H1 (cell line): Measurements from ENCODE around the gene VEGFC. TPM values are rescaled to one million over a fixed set of nuclear protein-coding genes. Genes with fewer than 3 reads are reported as not detected.

ENCODE experiments used
- CTCF ChIA-PET: fragments of 300-600 bp; sonication (Branson Sonifier 250); formaldehyde crosslinking; loops from one replicate; lab custom pipeline; 2021; ENCODE audit not compliant: partially characterized antibody; lab: Charles Lee
- POLR2A ChIA-PET: fragments of 300-600 bp; sonication (Branson Sonifier 250); formaldehyde crosslinking; loops from one replicate; lab custom pipeline; 2021; ENCODE audit warnings: inconsistent platforms; ENCODE audit not compliant: partially characterized antibody; lab: Charles Lee
- DNase-seq, 2 experiments: peaks; one replicate each; pipeline versions ENCODE4 v3.0.0 to v3.0.0-alpha.2; 2010 to 2022; ENCODE audit warnings: low spot score in 2 of 2, low read depth in 1 of 2, mixed read lengths in 1 of 2
- FAIRE-seq: peaks from 2 replicates; lab custom pipeline; 2011; peaks lifted over from hg19 to GRCh38; lab: Jason Lieb, UNC
- H2AFZ ChIP-seq: 2 replicates; pipeline ENCODE4 v1.8.1; 2012; ENCODE audit warnings: low read length, inconsistent platforms
- H2AK5ac ChIP-seq: 2 replicates; pipeline ENCODE4 v1.6.1; 2013; ENCODE audit warnings: low read depth, low read length
- H2BK120ac ChIP-seq: replicated peaks from 2 replicates; pipeline ENCODE3; 2013; ENCODE audit warnings: low read depth, low read length, inconsistent platforms
- H2BK12ac ChIP-seq: 2 replicates; pipeline ENCODE4 v1.6.1; 2013; ENCODE audit warnings: low read depth, low read length
- H2BK15ac ChIP-seq: 2 replicates; pipeline ENCODE4 v1.6.1; 2013; ENCODE audit warnings: low read length
- H2BK20ac ChIP-seq: 2 replicates; pipeline ENCODE4 v1.6.1; 2013; ENCODE audit warnings: low read length
- H2BK5ac ChIP-seq: 2 replicates; pipeline ENCODE4 v1.6.1; 2013; ENCODE audit warnings: low read depth, low read length
- H3K14ac ChIP-seq: 2 replicates; pipeline ENCODE4 v1.6.1; 2013; ENCODE audit warnings: inconsistent platforms; ENCODE audit not compliant: insufficient read length
- H3K18ac ChIP-seq: 2 replicates; pipeline ENCODE4 v1.6.1; 2013; ENCODE audit warnings: low read length; ENCODE audit errors: extremely low read depth
- H3K23ac ChIP-seq: 2 replicates; pipeline ENCODE4 v1.6.1; 2013; ENCODE audit warnings: inconsistent platforms; ENCODE audit not compliant: insufficient read length
- H3K23me2 ChIP-seq: 2 replicates; pipeline ENCODE4 v1.6.1; 2013; ENCODE audit warnings: low read depth, low read length
- H3K27ac ChIP-seq: 2 replicates; pipeline ENCODE4 v1.6.1; 2011; ENCODE audit warnings: low read depth, low read length, inconsistent platforms
- H3K27me3 ChIP-seq, 4 experiments: replicated peaks in 1 of 4; 1 replicate in 1 of 4; 2 replicates in 3 of 4; pipeline versions ENCODE4 v1.6.1 to v1.8.1; 2011 to 2013; ENCODE audit warnings: low read length in 3 of 4, mild to moderate bottlenecking in 3 of 4, inconsistent platforms in 2 of 4, mixed read lengths in 2 of 4, moderate library complexity in 1 of 4; ENCODE audit not compliant: control insufficient read depth in 3 of 4, insufficient read depth in 3 of 4; ENCODE audit errors: extremely low read depth in 1 of 4
- H3K36me3 ChIP-seq, 4 experiments: 2 replicates each; pipeline versions ENCODE4 v1.6.1 to v1.8.1; 2011 to 2013; ENCODE audit warnings: mild to moderate bottlenecking in 4 of 4, low read length in 3 of 4, moderate library complexity in 2 of 4, control low read depth in 1 of 4, inconsistent platforms in 1 of 4; ENCODE audit not compliant: insufficient read depth in 4 of 4, control insufficient read depth in 2 of 4
- H3K4ac ChIP-seq: replicated peaks from 2 replicates; pipeline ENCODE3; 2013; ENCODE audit warnings: low read length, low read depth, mixed read lengths, inconsistent platforms; ENCODE audit not compliant: insufficient read length
- H3K4me1 ChIP-seq, 4 experiments: replicated peaks in 1 of 4; 1 replicate in 1 of 4; 2 replicates in 3 of 4; pipeline versions ENCODE4 v1.6.1 to v1.8.1; 2011 to 2013; ENCODE audit warnings: low read length in 3 of 4, inconsistent platforms in 2 of 4, mixed read lengths in 1 of 4; ENCODE audit not compliant: insufficient read depth in 4 of 4, control insufficient read depth in 3 of 4
- H3K4me2 ChIP-seq, 2 experiments: 2 replicates each; pipeline versions ENCODE4 v1.6.1 to v1.8.1; 2011 to 2013; ENCODE audit warnings: low read depth in 2 of 2, low read length in 2 of 2, control low read depth in 1 of 2, inconsistent platforms in 1 of 2, mild to moderate bottlenecking in 1 of 2; ENCODE audit not compliant: insufficient read depth in 1 of 2
- H3K4me3 ChIP-seq, 4 experiments: fragments of 200-600, 300-600 bp in 1 of 4; sonication (generic), shearing (Covaris generic), sonication (Bioruptor Twin) in 1 of 4; 2 replicates each; pipeline versions ENCODE4 v1.5.1 to v1.8.1; 2011 to 2016; ENCODE audit warnings: low read length in 4 of 4, low read depth in 3 of 4, control low read depth in 2 of 4, inconsistent platforms in 2 of 4, mild to moderate bottlenecking in 2 of 4, mixed read lengths in 1 of 4, moderate library complexity in 1 of 4; ENCODE audit not compliant: insufficient read depth in 2 of 4; ENCODE audit errors: extremely low read depth in 1 of 4
- H3K56ac ChIP-seq: replicated peaks from 2 replicates; pipeline ENCODE3; 2013; ENCODE audit warnings: low read depth, mild to moderate bottlenecking, mixed read lengths, low read length, inconsistent platforms; ENCODE audit not compliant: insufficient read length
- H3K79me1 ChIP-seq: 2 replicates; pipeline ENCODE4 v1.6.1; 2013; ENCODE audit warnings: low read depth, low read length, control low read depth
- H3K79me2 ChIP-seq, 2 experiments: 2 replicates each; pipeline versions ENCODE4 v1.6.1 to v1.8.1; 2012 to 2013; ENCODE audit warnings: low read length in 2 of 2, mild to moderate bottlenecking in 2 of 2, inconsistent platforms in 1 of 2; ENCODE audit not compliant: insufficient read depth in 2 of 2, control insufficient read depth in 1 of 2
- H3K9ac ChIP-seq, 4 experiments: replicated peaks in 1 of 4; 1 replicate in 1 of 4; 2 replicates in 3 of 4; pipeline versions ENCODE4 v1.6.1 to v1.8.1; 2011 to 2013; ENCODE audit warnings: low read depth in 3 of 4, low read length in 3 of 4, control low read depth in 2 of 4, mild to moderate bottlenecking in 2 of 4, moderate library complexity in 2 of 4, inconsistent platforms in 1 of 4; ENCODE audit errors: extremely low read depth in 1 of 4
- H3K9me3 ChIP-seq, 2 experiments: 2 replicates each; pipeline versions ENCODE4 v1.6.1 to v1.8.1; 2012 to 2013; ENCODE audit warnings: mild to moderate bottlenecking in 2 of 2, moderate library complexity in 2 of 2, control low read depth in 1 of 2, inconsistent platforms in 1 of 2, low read depth in 1 of 2, low read length in 1 of 2, mixed read lengths in 1 of 2; ENCODE audit not compliant: insufficient read depth in 2 of 2
- H4K20me1 ChIP-seq, 2 experiments: replicated peaks in 1 of 2; 2 replicates each; pipeline versions ENCODE3 to v1.8.1; 2011 to 2013; ENCODE audit warnings: inconsistent platforms in 2 of 2, low read length in 2 of 2, mild to moderate bottlenecking in 1 of 2; ENCODE audit not compliant: insufficient read depth in 2 of 2, control insufficient read depth in 1 of 2
- H4K5ac ChIP-seq: 2 replicates; pipeline ENCODE4 v1.6.1; 2013; ENCODE audit warnings: low read length, low read depth, mixed read lengths, inconsistent platforms; ENCODE audit not compliant: insufficient read length
- H4K8ac ChIP-seq: 2 replicates; pipeline ENCODE4 v1.8.0; 2013; ENCODE audit warnings: mild to moderate bottlenecking, moderate library complexity, low read length, inconsistent platforms; ENCODE audit not compliant: insufficient read depth; ENCODE audit errors: extremely low read depth
- H4K91ac ChIP-seq: replicated peaks from 2 replicates; pipeline ENCODE3; 2013; ENCODE audit warnings: low read length, mixed read lengths, inconsistent platforms; ENCODE audit not compliant: insufficient read length
- ATF2 ChIP-seq: IDR thresholded peaks from 2 replicates; pipeline ENCODE4 v1.6.1; 2012; ENCODE audit warnings: low read length, inconsistent platforms
- ATF3 ChIP-seq: IDR thresholded peaks from 2 replicates; pipeline ENCODE4 v1.6.1; 2011; ENCODE audit warnings: low read depth, mild to moderate bottlenecking, low read length; ENCODE audit not compliant: insufficient read depth
- BRCA1 ChIP-seq: IDR thresholded peaks from 2 replicates; pipeline ENCODE4 v1.6.1; 2012; ENCODE audit warnings: low read depth, low read length, improper control_type of control experiment
- CBX5 ChIP-seq: fragments of 300-800, 300-1000 bp; sonication (generic); IDR thresholded peaks from 2 replicates; pipeline ENCODE4 v1.7.1; 2016; ENCODE audit warnings: antibody characterized with exemption, low read length, low read depth
- CHD1 ChIP-seq: IDR thresholded peaks from 2 replicates; pipeline ENCODE4 v1.6.1; 2012; ENCODE audit warnings: low read depth, low read length, improper control_type of control experiment
- CTBP2 ChIP-seq: IDR thresholded peaks from 2 replicates; pipeline ENCODE4 v1.7.0; 2011; ENCODE audit warnings: borderline replicate concordance, mild to moderate bottlenecking, moderate library complexity, mixed read lengths, low read length; ENCODE audit not compliant: insufficient read depth, insufficient read length
- EGR1 ChIP-seq: IDR thresholded peaks from 2 replicates; pipeline ENCODE4 v1.6.1; 2011; ENCODE audit warnings: low read depth, low read length, borderline replicate concordance
- JUN ChIP-seq: IDR thresholded peaks from 2 replicates; pipeline ENCODE4 v1.6.1; 2011; ENCODE audit warnings: low read depth, mild to moderate bottlenecking, improper control_type of control experiment, low read length
- KDM4A ChIP-seq: IDR thresholded peaks from one replicate; pipeline ENCODE4 v1.7.1; 2012; ENCODE audit warnings: low read depth, mild to moderate bottlenecking, moderate library complexity, low read length, inconsistent platforms; ENCODE audit not compliant: severe bottlenecking
- POLR2A ChIP-seq, 2 experiments: IDR thresholded peaks; 1 replicate in 1 of 2; 2 replicates in 1 of 2; pipeline ENCODE4 v1.6.1; 2011; ENCODE audit warnings: low read depth in 2 of 2, low read length in 2 of 2, mild to moderate bottlenecking in 2 of 2; ENCODE audit errors: control extremely low read depth in 1 of 2
- RXRA ChIP-seq: IDR thresholded peaks from 2 replicates; pipeline ENCODE4 v1.6.1; 2011; ENCODE audit warnings: low read depth, mild to moderate bottlenecking, low read length, moderate library complexity; ENCODE audit not compliant: insufficient read depth
- SP1 ChIP-seq: IDR thresholded peaks from 2 replicates; pipeline ENCODE4 v1.6.1; 2011; ENCODE audit warnings: low read depth, low read length
- ZNF274 ChIP-seq: IDR thresholded peaks from 2 replicates; pipeline ENCODE4 v1.7.0; 2012; ENCODE audit warnings: low read length, borderline replicate concordance; ENCODE audit errors: extremely low read depth
- WGBS, 2 experiments: shearing (Covaris generic) in 1 of 2; methylation state at CpG; one replicate each; pipeline versions ENCODE4 v1.1.6 to v1.1.7; 2013 to 2015; ENCODE audit warnings: low lambda C conversion rate in 2 of 2, mixed read lengths in 2 of 2, inconsistent platforms in 1 of 2, low coverage in 1 of 2, missing lambda C conversion rate in 1 of 2; ENCODE audit not compliant: insufficient replicate concordance in 2 of 2, insufficient coverage in 1 of 2, insufficient read length in 1 of 2; ENCODE audit errors: extremely low coverage in 1 of 2, missing lambda C conversion rate in 1 of 2; 5-methylcytosine and 5-hydroxymethylcytosine counted together
- polyA plus RNA-seq, 7 experiments: library from polyadenylated mRNA; depleted of rRNA in 3 of 7; stranded (reverse) in 5 of 7; unstranded in 2 of 7; fragments of >200 nt in 5 of 7; fragments of 200-250 nt in 2 of 7; gene quantifications; 1 replicate in 5 of 7; 2 replicates in 1 of 7; 4 replicates in 1 of 7; pipeline versions ENCODE4 v1.2.1 to v1.2.3, GENCODE V29; 2011 to 2013; ENCODE audit warnings: missing spikeins in 2 of 7, mixed read lengths in 2 of 7
- total RNA-seq: library from RNA; stranded (reverse); fragmentation: NEBNext Ultra II Directional; extraction: Animal tissue kit (Norgen Biotek cat#: 25700); gene quantifications from 2 replicates; pipeline ENCODE4 v1.2.1, GENCODE V29; 2021

VEGFC gene
- total and polyA plus RNA-seq, 2 of the 8 experiments (the other 6 are each of a cell fraction or from before 2014, with no cell fraction given) = 0.53 to 1.4 TPM

GRCh38 chr4:176782191-176782590 lies 10.5 kb downstream of the VEGFC start:
- Histone ChIP-seq H4K8ac (no peak overlapping the region), H3K23ac (no peak overlapping the region), H3K9ac (no peak overlapping the region), H3K36me3 (no peaks in the 10 kb centered on the region), H4K5ac (no peak overlapping the region), H2BK15ac (no peak overlapping the region), H3K4me2 (no peak overlapping the region), H4K91ac (no peak overlapping the region), H2AFZ (no peak overlapping the region), H3K79me1 (no peaks in the 10 kb centered on the region), H3K9me3 (no peaks in the 10 kb centered on the region), H3K18ac (no peak overlapping the region), H2BK20ac (no peak overlapping the region), H3K23me2 (no peaks in the 10 kb centered on the region), H3K27ac (no peak overlapping the region), H3K14ac (no peak overlapping the region), H3K79me2 (no peaks in the 10 kb centered on the region), H2BK5ac (no peak overlapping the region), H3K4ac (no peak overlapping the region), H2BK12ac (no peak overlapping the region), H2BK120ac (no peak overlapping the region), H3K27me3 (no peaks in the 10 kb centered on the region), H3K4me1 (0 out of 7 replicates have a peak, but pooled peaks cover 0 to 4% (median 0%) of the 10 kb centered on the region in 4 experiments), H2AK5ac (no peak overlapping the region), H3K4me3 (no peak overlapping the region), H3K56ac (no peak overlapping the region), H4K20me1 (no peaks in the 10 kb centered on the region)
- 78% methylated on average over 5 of the region's 5 CpGs; no CpG with 5 or more reads in 1 of the 2 experiments for WGBS, 2 experiments
- no peak for FAIRE-seq
- POLR2A ChIA-PET = no interaction called here
- DNase-seq = no peak
- TF ChIP-seq CTBP2 = no peak
- no peak for TF ChIP-seq RXRA
- no peak for TF ChIP-seq SP1
- no peak for TF ChIP-seq POLR2A (IDR thresholded peaks at IDR 0.05; ENCODE audit: control extremely low read depth in 1 of 2, low read depth in 2 of 2, low read length in 2 of 2)
- TF ChIP-seq KDM4A = no peak
- TF ChIP-seq JUN = no peak
- TF ChIP-seq EGR1 = no peak
- TF ChIP-seq ATF3 = no peak
- no peak for TF ChIP-seq BRCA1
- no peak for TF ChIP-seq ZNF274
- TF ChIP-seq ATF2 = no peak
- TF ChIP-seq CBX5 = no peak
- TF ChIP-seq CHD1 = no peak
- CTCF ChIA-PET = interaction anchor here (1.0 to 1.4 kb wide), 2 partner anchors 14 to 16 kb away, joined by 3 read pairs; no protein-coding TSS in a partner anchor
